Pancreas (tissue), 10 donors: ENCODE data around the gene RELCH. TPM values are rescaled to one million over a fixed set of nuclear protein-coding genes. Genes with fewer than 3 reads are reported as not detected.
A peak's percentile ranks its signal among the peaks of the same experiment; 100 is the strongest.

Source experiments
- ATAC-seq, 4 donors: fragments of 200-7000 bp; cut with Tn5 transposase; one replicate each; pipeline versions ENCODE4 v1.8.0 to v1.9.1; 2020; ENCODE audit warnings: mild to moderate bottlenecking in 4 of 4, moderate library complexity in 4 of 4
- DNase-seq, 6 donors: peaks; one replicate each; pipeline ENCODE4 v3.0.0-alpha.2; 2020
- FAIRE-seq: peaks from 2 replicates; lab custom pipeline; 2012; peaks lifted over from hg19 to GRCh38; lab: Jason Lieb, UNC
- H3K27ac ChIP-seq, 4 donors: fragments of 200-600 bp; sonication (generic); 1 replicate in 3 of 4; 2 replicates in 1 of 4; pipeline versions ENCODE4 v1.5.0 to v1.8.0; 2020
- H3K27me3 ChIP-seq, 4 donors: fragments of 200-600 bp; one replicate each; pipeline ENCODE4 v1.8.0; 2021
- H3K36me3 ChIP-seq, 3 donors: fragments of 200-600 bp; sonication (generic) in 1 of 3; one replicate each; pipeline versions ENCODE4 v1.5.0 to v1.8.0; 2020 to 2021
- H3K4me1 ChIP-seq, 3 donors: fragments of 200-600 bp; one replicate each; pipeline ENCODE4 v1.8.0; 2021
- H3K4me3 ChIP-seq, 4 donors: fragments of 200-600 bp; sonication (generic) in 2 of 4; one replicate each; pipeline versions ENCODE4 v1.5.0 to v1.8.0; 2020 to 2021
- H3K9me3 ChIP-seq, 4 donors: fragments of 200-600 bp; one replicate each; pipeline ENCODE4 v1.8.0; 2021
- WGBS, 2 donors: extraction: QIAGEN DNeasy Blood & Tissue Kit; methylation state at CpG; one replicate each; pipeline ENCODE4 v1.1.7; 2013; 5-methylcytosine and 5-hydroxymethylcytosine counted together
- intact Hi-C, 3 donors: fragments of 100-400 bp; cut with DNase I; formaldehyde crosslinking; loops; one replicate each; pipeline versions ENCODE4 v1.11.1 to v1.14.2; 2022
- polyA plus RNA-seq, 2 donors: library from polyadenylated mRNA; stranded (reverse); fragments of 200-250 nt; gene quantifications; one replicate each; pipeline ENCODE4 v1.2.3, GENCODE V29; 2013
- total RNA-seq, 6 donors: library from RNA; stranded (reverse); fragmentation: NEBNext Ultra II Directional in 4 of 6; extraction: Animal tissue kit (Norgen Biotek cat#: 25700) in 4 of 6; gene quantifications; one replicate each; pipeline versions ENCODE4 v1.2.1 to v1.2.4, GENCODE V29; 2021 to 2023
- TF ChIP-seq, protein P1 (sequence below), 4 donors: fragments of 200-600 bp; sonication (generic) in 3 of 4; IDR thresholded peaks; one replicate each; pipeline versions ENCODE4 v1.5.0 to v1.8.0; 2021; ENCODE audit warnings: antibody characterized with exemption in 4 of 4
- donor health status: healthy with polysubstance abuse.
- donor health status: DM: no; HTN: no; CAD: no; lungs with moderate emphysema.
- donor health status: DM: no; HTN: no; CAD: no.
- donor health status: control.
- donor health status: control.
- donor health status: Bipolar disorder and iron deficiency.
- donor health status: DM: yes; HTN: yes; CAD: no.
- donor health status: DM: no; HTN: no; CAD: no.
- donor health status: DM: no; HTN: no; CAD: no.
- donor health status: DM: yes; HTN: yes; CAD: no.

Gene RELCH
- total and polyA plus RNA-seq, 8 donors, result 8.1 to 18.2 (median 12.6) TPM

GRCh38 chr18:62329691-62330454 is 142.8 kb downstream of the RELCH start:
- no peaks in the 10 kb centered on the region for H3K36me3 ChIP-seq
- TF ChIP-seq, protein P1, sequence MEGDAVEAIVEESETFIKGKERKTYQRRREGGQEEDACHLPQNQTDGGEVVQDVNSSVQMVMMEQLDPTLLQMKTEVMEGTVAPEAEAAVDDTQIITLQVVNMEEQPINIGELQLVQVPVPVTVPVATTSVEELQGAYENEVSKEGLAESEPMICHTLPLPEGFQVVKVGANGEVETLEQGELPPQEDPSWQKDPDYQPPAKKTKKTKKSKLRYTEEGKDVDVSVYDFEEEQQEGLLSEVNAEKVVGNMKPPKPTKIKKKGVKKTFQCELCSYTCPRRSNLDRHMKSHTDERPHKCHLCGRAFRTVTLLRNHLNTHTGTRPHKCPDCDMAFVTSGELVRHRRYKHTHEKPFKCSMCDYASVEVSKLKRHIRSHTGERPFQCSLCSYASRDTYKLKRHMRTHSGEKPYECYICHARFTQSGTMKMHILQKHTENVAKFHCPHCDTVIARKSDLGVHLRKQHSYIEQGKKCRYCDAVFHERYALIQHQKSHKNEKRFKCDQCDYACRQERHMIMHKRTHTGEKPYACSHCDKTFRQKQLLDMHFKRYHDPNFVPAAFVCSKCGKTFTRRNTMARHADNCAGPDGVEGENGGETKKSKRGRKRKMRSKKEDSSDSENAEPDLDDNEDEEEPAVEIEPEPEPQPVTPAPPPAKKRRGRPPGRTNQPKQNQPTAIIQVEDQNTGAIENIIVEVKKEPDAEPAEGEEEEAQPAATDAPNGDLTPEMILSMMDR (IDR thresholded peaks at IDR 0.05), result no peak
- FAIRE-seq, result no peak
- peaks cover 0 to 7% (median 0%) of the 10 kb centered on the region in 4 donors for H3K27me3 ChIP-seq
- H3K9me3 ChIP-seq, result no peaks in the 10 kb centered on the region
- H3K27ac ChIP-seq, result peak overlapping the region in 2 of 4 donors; percentile 54 to 60
- DNase-seq, result peak in 3 of 6 donors; percentile 20 to 43 (median 28)
- 54 to 55% methylated on average over 15 of the region's 15 CpGs for WGBS, 2 donors
- peaks cover 0 to 22% (median 0%) of the 10 kb centered on the region in 3 donors for H3K4me1 ChIP-seq
- ATAC-seq, result peak; percentile 15 to 49 (median 45)
- intact Hi-C loops, result no loop called here
- H3K4me3 ChIP-seq, result no peak overlapping the region

GRCh38 chr18:62330650-62331049 is 143.6 kb downstream of the RELCH start:
- Histone ChIP-seq H3K4me1 (peaks cover 0 to 22% (median 0%) of the 10 kb centered on the region in 3 donors), H3K9me3 (no peaks in the 10 kb centered on the region), H3K36me3 (no peaks in the 10 kb centered on the region), H3K27me3 (peaks cover 0 to 7% (median 0%) of the 10 kb centered on the region in 4 donors), H3K4me3 (no peak overlapping the region), H3K27ac (peak overlapping the region in 1 of 4 donors; percentile 60)
- WGBS, 2 donors, result 76 to 85% methylated on average over 7 of the region's 7 CpGs
- ATAC-seq, result no peak
- FAIRE-seq, result no peak
- no peak for DNase-seq
- TF ChIP-seq, protein P1 (IDR thresholded peaks at IDR 0.05), result no peak
- intact Hi-C loops, result no loop called here

GRCh38 chr18:62331581-62332356 is 144.7 kb downstream of the RELCH start:
- no peak overlapping the region for H3K27ac ChIP-seq
- H3K27me3 ChIP-seq, result peaks cover 0 to 7% (median 0%) of the 10 kb centered on the region in 4 donors
- FAIRE-seq (no peak), ATAC-seq (peak in 2 of 4 donors; percentile 8 to 14), DNase-seq (no peak)
- H3K4me1 ChIP-seq, result peaks cover 0 to 16% (median 0%) of the 10 kb centered on the region in 3 donors
- WGBS, 2 donors, result 75 to 81% methylated on average over 8 of the region's 8 CpGs
- H3K9me3 ChIP-seq, result no peaks in the 10 kb centered on the region
- TF ChIP-seq, protein P1 (IDR thresholded peaks at IDR 0.05), result no peak
- no peak overlapping the region for H3K4me3 ChIP-seq
- no peaks in the 10 kb centered on the region for H3K36me3 ChIP-seq
- intact Hi-C loops, result no loop called here

GRCh38 chr18:62332431-62332830 is 145.4 kb downstream of the RELCH start:
- Histone ChIP-seq H3K36me3 (no peaks in the 10 kb centered on the region), H3K27me3 (peaks cover 0 to 3% (median 0%) of the 10 kb centered on the region in 4 donors), H3K9me3 (no peaks in the 10 kb centered on the region), H3K27ac (no peak overlapping the region), H3K4me3 (no peak overlapping the region), H3K4me1 (peaks cover 0 to 13% (median 0%) of the 10 kb centered on the region in 3 donors)
- ATAC-seq (no peak), DNase-seq (no peak), FAIRE-seq (no peak)
- intact Hi-C loops, result no loop called here
- TF ChIP-seq, protein P1 (IDR thresholded peaks at IDR 0.05), result no peak
- 65 to 82% methylated on average over 3 of the region's 3 CpGs for WGBS, 2 donors
